ENCODE data around the gene ATP2C2. TPM values are rescaled to one million over a fixed set of nuclear protein-coding genes. Genes with fewer than 3 reads are reported as not detected.
A peak's percentile ranks its signal among the peaks of the same experiment; 100 is the strongest.
"Not testable (repeated sequence)": the region's sequence is repeated elsewhere in the genome, so short reads cannot be mapped to it uniquely, and the experiment has no call there.

The ATP2C2 gene
- total and polyA plus RNA-seq, 7 donors: 0.03 to 0.06 TPM; not detected in 5

GRCh38 chr16:84331998-84332780 lies 36.1 kb upstream of the ATP2C2 start:
- WGBS, 3 donors: 74 to 79% (median 74%) methylated on average over 17 of the region's 17 CpGs
- TF ChIP-seq, protein P1, sequence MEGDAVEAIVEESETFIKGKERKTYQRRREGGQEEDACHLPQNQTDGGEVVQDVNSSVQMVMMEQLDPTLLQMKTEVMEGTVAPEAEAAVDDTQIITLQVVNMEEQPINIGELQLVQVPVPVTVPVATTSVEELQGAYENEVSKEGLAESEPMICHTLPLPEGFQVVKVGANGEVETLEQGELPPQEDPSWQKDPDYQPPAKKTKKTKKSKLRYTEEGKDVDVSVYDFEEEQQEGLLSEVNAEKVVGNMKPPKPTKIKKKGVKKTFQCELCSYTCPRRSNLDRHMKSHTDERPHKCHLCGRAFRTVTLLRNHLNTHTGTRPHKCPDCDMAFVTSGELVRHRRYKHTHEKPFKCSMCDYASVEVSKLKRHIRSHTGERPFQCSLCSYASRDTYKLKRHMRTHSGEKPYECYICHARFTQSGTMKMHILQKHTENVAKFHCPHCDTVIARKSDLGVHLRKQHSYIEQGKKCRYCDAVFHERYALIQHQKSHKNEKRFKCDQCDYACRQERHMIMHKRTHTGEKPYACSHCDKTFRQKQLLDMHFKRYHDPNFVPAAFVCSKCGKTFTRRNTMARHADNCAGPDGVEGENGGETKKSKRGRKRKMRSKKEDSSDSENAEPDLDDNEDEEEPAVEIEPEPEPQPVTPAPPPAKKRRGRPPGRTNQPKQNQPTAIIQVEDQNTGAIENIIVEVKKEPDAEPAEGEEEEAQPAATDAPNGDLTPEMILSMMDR (IDR thresholded peaks at IDR 0.05): no peak
- Histone ChIP-seq H3K36me3 (ENCODE audit: insufficient read depth in 1 of 2, low read depth in 1 of 2) (no peaks in the 10 kb centered on the region), H3K4me1 (no peaks in the 10 kb centered on the region), H3K9me3 (peaks cover 1% of the 10 kb centered on the region), H3K4me3 (no peak overlapping the region), H3K27ac (no peak overlapping the region), H3K27me3 (ENCODE audit: insufficient read depth in 3 of 3, low read length in 2 of 3) (peaks cover 0 to 2% (median 0%) of the 10 kb centered on the region in 3 donors)
- ATAC-seq (no peak), DNase-seq (no peak)
- intact Hi-C loops (cut with DNase I): no loop called here

DNA sequence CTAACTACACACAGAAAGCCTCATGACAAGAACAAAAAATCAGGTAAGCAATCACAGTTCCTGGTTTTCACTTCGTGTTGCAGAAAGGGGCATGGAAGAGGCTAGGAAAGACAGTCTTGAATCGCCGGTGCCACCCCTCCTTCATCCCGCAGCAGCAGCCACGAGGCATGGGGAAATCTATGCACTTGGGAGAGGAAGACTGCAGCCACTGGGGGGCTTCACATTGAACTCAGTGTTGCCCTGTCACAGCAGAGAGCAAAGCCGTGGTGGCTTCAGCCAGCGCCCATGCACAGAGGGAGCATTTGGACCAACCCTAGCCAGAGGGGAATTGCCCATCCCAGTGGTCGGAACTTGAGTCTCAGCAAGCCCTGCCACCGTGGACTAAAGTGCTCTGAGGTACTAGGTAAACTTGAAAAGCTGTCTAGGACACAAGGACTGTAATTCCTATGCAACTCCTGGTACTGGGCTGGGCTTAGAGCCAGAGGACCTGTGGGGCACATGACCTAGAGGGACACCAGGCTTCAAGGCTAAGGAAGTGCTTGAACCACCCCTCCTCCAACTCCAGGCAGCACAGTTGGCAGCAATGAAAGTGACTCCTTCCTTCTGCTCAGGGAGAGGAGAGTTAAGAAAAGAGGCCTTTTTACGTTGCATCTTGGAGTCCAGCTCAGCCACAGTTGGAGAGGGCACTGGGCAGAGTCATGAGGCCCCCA lies 35.2 kb upstream of the ATP2C2 start:
- H3K4me3 ChIP-seq: no peak overlapping the region
- no peak overlapping the region for H3K27ac ChIP-seq
- 56 to 73% (median 68%) methylated on average over 10 of the region's 10 CpGs for WGBS, 3 donors
- DNase-seq (peak in 1 of 2 donors; percentile 17), ATAC-seq (no peak)
- peaks cover 2% of the 10 kb centered on the region for H3K9me3 ChIP-seq
- no peaks in the 10 kb centered on the region for H3K36me3 ChIP-seq (ENCODE audit: insufficient read depth in 1 of 2, low read depth in 1 of 2)
- intact Hi-C loops (cut with DNase I): no loop called here
- no peaks in the 10 kb centered on the region for H3K4me1 ChIP-seq
- TF ChIP-seq, protein P1 (IDR thresholded peaks at IDR 0.05): no peak
- peaks cover 0 to 3% (median 0%) of the 10 kb centered on the region in 3 donors for H3K27me3 ChIP-seq (ENCODE audit: insufficient read depth in 3 of 3, low read length in 2 of 3)

DNA sequence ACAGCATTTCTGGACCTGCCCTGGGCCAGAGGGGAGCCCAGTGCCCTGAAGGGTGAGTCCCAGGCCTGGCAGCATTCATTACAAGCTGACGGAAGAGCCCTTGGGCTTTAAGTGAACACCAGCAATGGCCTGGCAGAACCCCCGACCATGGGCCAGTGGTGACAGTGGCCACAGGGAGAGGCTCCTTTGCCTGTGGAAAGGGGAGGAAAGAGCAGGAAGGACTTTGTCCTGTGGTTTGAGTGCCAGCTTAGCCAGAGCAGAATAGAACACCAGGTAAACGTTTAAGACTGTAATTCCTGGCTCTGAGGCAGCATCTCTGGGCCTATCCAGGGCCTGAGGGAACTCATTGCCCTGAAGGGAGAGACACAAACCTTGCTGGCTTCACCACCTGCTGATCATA lies 34.3 kb upstream of the ATP2C2 start:
- ATAC-seq: no peak
- H3K36me3 ChIP-seq (ENCODE audit: insufficient read depth in 1 of 2, low read depth in 1 of 2): no peaks in the 10 kb centered on the region
- intact Hi-C loops (cut with DNase I): no loop called here
- no peak overlapping the region for H3K27ac ChIP-seq
- WGBS, 3 donors: 81 to 91% (median 90%) methylated on average over 3 of the region's 3 CpGs
- peak in 1 of 2 donors; percentile 4 for DNase-seq
- TF ChIP-seq, protein P1 (IDR thresholded peaks at IDR 0.05): no peak
- H3K4me3 ChIP-seq: no peak overlapping the region
- H3K27me3 ChIP-seq (ENCODE audit: insufficient read depth in 3 of 3, low read length in 2 of 3): peaks cover 0 to 2% (median 0%) of the 10 kb centered on the region in 3 donors
- peaks cover 2% of the 10 kb centered on the region for H3K9me3 ChIP-seq
- H3K4me1 ChIP-seq: no peaks in the 10 kb centered on the region

DNA sequence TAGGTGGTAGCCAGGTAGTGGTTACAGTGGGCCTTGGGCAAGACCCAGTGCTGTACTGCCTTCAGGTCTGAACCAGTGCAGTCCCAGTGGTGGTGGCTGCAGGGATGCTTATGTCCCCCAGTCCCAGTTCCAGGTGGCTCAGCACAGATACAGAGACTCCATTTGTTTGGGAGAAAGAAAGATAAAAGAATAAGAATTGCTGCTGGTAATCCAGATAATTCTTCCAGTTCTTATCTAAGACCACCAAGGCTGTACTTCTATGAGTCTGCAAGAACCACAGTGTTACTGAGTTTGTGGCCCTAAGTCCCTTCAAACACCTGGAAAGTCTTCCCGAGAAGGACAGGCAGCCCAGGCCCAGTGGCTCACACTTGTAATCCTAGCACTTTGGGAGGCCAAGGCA lies 33.9 kb upstream of the ATP2C2 start:
- intact Hi-C loops (cut with DNase I): no loop called here
- TF ChIP-seq, protein P1 (IDR thresholded peaks at IDR 0.05): no peak
- Histone ChIP-seq H3K36me3 (ENCODE audit: insufficient read depth in 1 of 2, low read depth in 1 of 2) (no peaks in the 10 kb centered on the region), H3K4me1 (no peaks in the 10 kb centered on the region), H3K27me3 (ENCODE audit: insufficient read depth in 3 of 3, low read length in 2 of 3) (peaks cover 0 to 2% (median 0%) of the 10 kb centered on the region in 3 donors), H3K27ac (no peak overlapping the region), H3K9me3 (peaks cover 2% of the 10 kb centered on the region), H3K4me3 (no peak overlapping the region)
- WGBS, 3 donors: 74 to 95% (median 76%) methylated on average over 1 of the region's 1 CpG
- peak in 1 of 2 donors; percentile 4 for DNase-seq
- no peak for ATAC-seq

- H3K4me1 ChIP-seq; H3K27me3 ChIP-seq (ENCODE audit: insufficient read depth in 3 of 3, low read length in 2 of 3); H3K4me3 ChIP-seq; H3K36me3 ChIP-seq (ENCODE audit: insufficient read depth in 1 of 2, low read depth in 1 of 2); DNase-seq; H3K27ac ChIP-seq; ATAC-seq; H3K9me3 ChIP-seq: not testable (repeated sequence)
- intact Hi-C loops (cut with DNase I): loop anchor here in 1 of 2 donors (2.0 kb wide), 1 partner anchor 34 kb away; no protein-coding TSS in a partner anchor
These were observed 31.1 kb upstream of the ATP2C2 start for GRCh38 chr16:84337236-84337635.

Data from psoas muscle (tissue), 8 donors.